Psoas muscle (tissue), 8 donors: ENCODE results near the gene MICU1. TPM values are rescaled to one million over a fixed set of nuclear protein-coding genes. Genes with fewer than 3 reads are reported as not detected.

Experiments
- ATAC-seq, 4 donors: fragments of 200-7000 bp; cut with Tn5 transposase; one replicate each; pipeline ENCODE4 v1.9.1; 2020; ENCODE audit warnings: moderate library complexity in 3 of 4, mild to moderate bottlenecking in 2 of 4
- DNase-seq, 2 donors: peaks; one replicate each; pipeline ENCODE4 v3.0.0-alpha.2; 2020
- H3K27ac ChIP-seq: fragments of 200-600 bp; one replicate; pipeline ENCODE4 v1.8.0; 2022
- H3K27me3 ChIP-seq, 3 donors: fragments of 200-600 bp in 1 of 3; one replicate each; pipeline versions ENCODE4 v1.6.1 to v1.8.0; 2013 to 2022; ENCODE audit warnings: low read length in 2 of 3, mild to moderate bottlenecking in 2 of 3, moderate library complexity in 1 of 3; ENCODE audit not compliant: insufficient read depth in 3 of 3
- H3K36me3 ChIP-seq, 2 donors: fragments of 200-600 bp in 1 of 2; one replicate each; pipeline versions ENCODE4 v1.6.1 to v1.8.0; 2013 to 2022; ENCODE audit warnings: low read depth in 1 of 2, mild to moderate bottlenecking in 1 of 2, moderate library complexity in 1 of 2; ENCODE audit not compliant: insufficient read depth in 1 of 2
- H3K4me1 ChIP-seq: fragments of 200-600 bp; one replicate; pipeline ENCODE4 v1.8.0; 2022
- H3K4me3 ChIP-seq: fragments of 200-600 bp; one replicate; pipeline ENCODE4 v1.8.0; 2022; ENCODE audit warnings: mild to moderate bottlenecking
- H3K9me3 ChIP-seq: fragments of 200-600 bp; one replicate; pipeline ENCODE4 v1.8.0; 2022
- WGBS, 3 donors: extraction: QIAGEN DNeasy Blood & Tissue Kit; methylation state at CpG; one replicate each; pipeline versions ENCODE4 v1.1.6 to v1.1.7; 2013; 5-methylcytosine and 5-hydroxymethylcytosine counted together
- intact Hi-C, 2 donors: fragments of 100-400 bp; cut with DNase I; formaldehyde crosslinking; loops; one replicate each; pipeline versions ENCODE4 v1.11.0 to v1.14.2; 2022
- polyA plus RNA-seq, 3 donors: library from polyadenylated mRNA; stranded (reverse); fragments of 200-250 nt; gene quantifications; one replicate each; pipeline ENCODE4 v1.2.3, GENCODE V29; 2013
- total RNA-seq, 4 donors: library from RNA; stranded (reverse); fragmentation: NEBNext Ultra II Directional in 2 of 4; extraction: Animal tissue kit (Norgen Biotek cat#: 25700) in 2 of 4; gene quantifications; one replicate each; pipeline versions ENCODE4 v1.2.1 to v1.2.4, GENCODE V29; 2021 to 2023
- TF ChIP-seq, protein P1 (sequence below): fragments of 200-600 bp; IDR thresholded peaks from one replicate; pipeline ENCODE4 v1.8.0; 2022; ENCODE audit warnings: antibody characterized with exemption
- donor health status: healthy with polysubstance abuse.
- donor health status: DM: no; HTN: no; CAD: no; lungs with moderate emphysema.
- donor health status: Bipolar disorder and iron deficiency.
- donor health status: healthy.
- donor health status: DM: yes; HTN: yes; CAD: no.
- donor health status: DM: no; HTN: no; CAD: no.
- donor health status: DM: no; HTN: no; CAD: no.
- donor health status: DM: yes; HTN: yes; CAD: no.

MICU1 gene
- total and polyA plus RNA-seq, 7 donors, result 31.0 to 57.8 (median 37.3) TPM

DNA sequence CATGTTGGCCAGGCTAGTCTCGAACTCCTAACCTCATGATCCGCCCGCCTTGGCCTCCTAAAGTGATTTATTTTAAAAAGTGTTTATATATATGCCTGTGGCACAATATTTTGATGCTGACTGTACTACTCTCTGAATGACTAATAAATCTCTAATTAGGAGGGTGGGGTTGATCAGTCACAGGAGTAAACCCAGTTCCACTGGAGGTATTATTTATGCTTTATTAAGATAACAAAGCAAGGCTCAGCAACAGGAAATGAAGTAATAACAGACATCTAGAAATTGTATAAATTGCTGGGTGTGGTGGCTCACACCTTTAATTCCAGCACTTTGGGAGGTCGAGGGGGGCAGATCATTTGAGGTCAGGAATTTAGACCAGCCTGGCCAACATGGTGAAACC, 40.0 kb upstream of the MICU1 start:
- no peaks in the 10 kb centered on the region for H3K27me3 ChIP-seq
- H3K4me1 ChIP-seq, result no peaks in the 10 kb centered on the region
- intact Hi-C loops, result no loop called here
- DNase-seq, result no peak
- no peaks in the 10 kb centered on the region for H3K36me3 ChIP-seq
- TF ChIP-seq, protein P1, sequence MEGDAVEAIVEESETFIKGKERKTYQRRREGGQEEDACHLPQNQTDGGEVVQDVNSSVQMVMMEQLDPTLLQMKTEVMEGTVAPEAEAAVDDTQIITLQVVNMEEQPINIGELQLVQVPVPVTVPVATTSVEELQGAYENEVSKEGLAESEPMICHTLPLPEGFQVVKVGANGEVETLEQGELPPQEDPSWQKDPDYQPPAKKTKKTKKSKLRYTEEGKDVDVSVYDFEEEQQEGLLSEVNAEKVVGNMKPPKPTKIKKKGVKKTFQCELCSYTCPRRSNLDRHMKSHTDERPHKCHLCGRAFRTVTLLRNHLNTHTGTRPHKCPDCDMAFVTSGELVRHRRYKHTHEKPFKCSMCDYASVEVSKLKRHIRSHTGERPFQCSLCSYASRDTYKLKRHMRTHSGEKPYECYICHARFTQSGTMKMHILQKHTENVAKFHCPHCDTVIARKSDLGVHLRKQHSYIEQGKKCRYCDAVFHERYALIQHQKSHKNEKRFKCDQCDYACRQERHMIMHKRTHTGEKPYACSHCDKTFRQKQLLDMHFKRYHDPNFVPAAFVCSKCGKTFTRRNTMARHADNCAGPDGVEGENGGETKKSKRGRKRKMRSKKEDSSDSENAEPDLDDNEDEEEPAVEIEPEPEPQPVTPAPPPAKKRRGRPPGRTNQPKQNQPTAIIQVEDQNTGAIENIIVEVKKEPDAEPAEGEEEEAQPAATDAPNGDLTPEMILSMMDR, result no peak
- WGBS, 3 donors, result 77 to 79% (median 77%) methylated on average over 4 of the region's 4 CpGs
- H3K9me3 ChIP-seq, result no peaks in the 10 kb centered on the region
- H3K27ac ChIP-seq, result no peak overlapping the region
- no peak for ATAC-seq
- H3K4me3 ChIP-seq, result no peak overlapping the region

DNA sequence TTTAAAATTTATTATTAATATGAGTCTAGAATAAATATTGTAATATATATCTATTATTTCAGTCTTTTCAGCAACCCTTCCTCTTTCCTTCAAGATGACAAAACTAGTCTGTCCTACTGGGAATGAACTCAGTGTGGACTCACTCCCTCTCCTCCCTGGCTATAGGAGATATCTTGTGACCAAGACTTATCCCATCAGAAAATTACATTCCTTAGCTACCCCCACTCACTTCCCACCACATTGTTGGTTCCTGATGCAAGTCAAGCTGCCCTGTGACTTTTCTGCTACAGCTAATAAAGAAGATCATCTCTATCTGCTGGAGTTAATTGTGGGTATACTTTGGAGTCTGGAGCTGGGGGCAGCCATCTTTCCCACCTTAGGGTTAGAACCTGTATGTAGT, 38.1 kb upstream of the MICU1 start:
- no peak for ATAC-seq
- no peaks in the 10 kb centered on the region for H3K36me3 ChIP-seq

DNA sequence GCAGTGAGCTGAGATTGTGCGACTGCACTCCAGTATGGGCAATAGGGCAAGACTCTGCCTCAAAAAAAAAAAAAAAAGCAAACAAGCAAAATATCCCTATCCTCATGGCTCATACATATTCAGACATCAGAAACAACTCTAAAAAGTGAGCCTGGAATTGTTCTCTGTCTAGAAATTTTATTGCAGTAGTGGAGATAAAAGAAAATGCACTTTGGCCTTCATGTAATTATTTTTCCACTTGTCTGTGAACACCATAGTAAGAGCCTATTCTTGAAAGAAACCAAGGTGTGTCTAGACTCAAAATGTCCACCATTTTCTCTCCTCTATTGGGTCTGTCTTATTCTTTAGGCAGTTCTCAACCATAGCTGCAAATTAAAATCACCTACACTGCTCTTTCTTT, 35.6 kb upstream of the MICU1 start:
- no peak overlapping the region for H3K4me3 ChIP-seq
- no peaks in the 10 kb centered on the region for H3K9me3 ChIP-seq
- DNase-seq (no peak), ATAC-seq (no peak)
- no peak overlapping the region for H3K27ac ChIP-seq
- intact Hi-C loops, result no loop called here
- H3K27me3 ChIP-seq, result no peaks in the 10 kb centered on the region
- TF ChIP-seq, protein P1, result no peak
- no peaks in the 10 kb centered on the region for H3K4me1 ChIP-seq
- WGBS, 3 donors, result 92 to 95% (median 94%) methylated on average over 1 of the region's 1 CpG
- no peaks in the 10 kb centered on the region for H3K36me3 ChIP-seq

More for the DNA sequence above, 38.1 kb upstream of the MICU1 start:
- Histone ChIP-seq H3K4me3 (no peak overlapping the region), H3K9me3 (no peaks in the 10 kb centered on the region), H3K27ac (no peak overlapping the region), H3K27me3 (no peaks in the 10 kb centered on the region), H3K4me1 (no peaks in the 10 kb centered on the region)
- intact Hi-C loops, result no loop called here
- no peak for DNase-seq
- TF ChIP-seq, protein P1, result no peak

DNA sequence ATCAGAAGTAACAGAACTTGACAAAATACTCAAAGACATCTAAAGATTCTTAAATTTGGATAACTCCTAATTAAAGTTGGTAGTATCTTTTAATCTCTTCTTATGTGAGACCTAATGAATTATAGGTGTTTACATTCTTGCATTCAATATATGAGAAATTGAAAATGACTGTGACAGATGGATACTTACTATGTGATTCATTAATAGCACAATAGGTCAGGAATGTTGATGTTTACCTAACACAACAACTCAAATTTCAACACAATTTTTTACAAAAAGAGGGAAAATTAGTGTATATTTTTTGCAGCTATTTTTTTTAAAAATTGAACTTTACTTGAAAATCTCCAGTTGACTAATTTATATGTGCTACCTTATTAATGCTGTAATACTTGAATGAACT, 34.3 kb upstream of the MICU1 start:
- no peak for ATAC-seq
- H3K9me3 ChIP-seq, result no peaks in the 10 kb centered on the region
- no peak for DNase-seq
- no peaks in the 10 kb centered on the region for H3K36me3 ChIP-seq
- H3K27me3 ChIP-seq, result no peaks in the 10 kb centered on the region
- intact Hi-C loops, result no loop called here
- H3K4me3 ChIP-seq, result no peak overlapping the region
- no peak overlapping the region for H3K27ac ChIP-seq
- no peaks in the 10 kb centered on the region for H3K4me1 ChIP-seq
- TF ChIP-seq, protein P1, result no peak

DNA sequence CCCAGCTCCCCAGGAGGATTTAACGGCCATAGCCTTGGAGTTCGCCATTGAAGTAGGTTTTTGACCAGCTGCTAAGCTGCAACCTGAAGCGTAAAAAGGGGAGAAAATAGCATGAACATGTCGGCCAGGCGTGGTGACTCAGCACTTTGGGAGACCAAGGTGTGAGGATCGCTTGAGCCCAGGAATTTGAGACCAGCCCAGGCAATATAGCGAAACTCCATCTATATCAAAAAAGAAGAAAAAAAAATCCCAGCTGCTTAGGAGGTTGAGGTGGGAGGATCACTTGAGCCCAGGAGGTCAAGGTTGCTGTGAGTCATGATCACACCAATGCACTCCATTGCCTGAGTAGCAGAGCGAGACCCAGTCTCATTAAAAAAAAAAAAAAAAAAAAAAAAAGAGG, 33.8 kb upstream of the MICU1 start:
- TF ChIP-seq, protein P1, result no peak
- H3K27ac ChIP-seq, result no peak overlapping the region
- intact Hi-C loops, result no loop called here
- ATAC-seq, result no peak
- no peak for DNase-seq
- H3K4me1 ChIP-seq, result no peaks in the 10 kb centered on the region
- no peaks in the 10 kb centered on the region for H3K9me3 ChIP-seq
- no peaks in the 10 kb centered on the region for H3K27me3 ChIP-seq
- H3K4me3 ChIP-seq, result no peak overlapping the region
- no peaks in the 10 kb centered on the region for H3K36me3 ChIP-seq
- 88 to 92% (median 89%) methylated on average over 8 of the region's 8 CpGs for WGBS, 3 donors
